HEK293T (cell line): ENCODE measurements around the gene PKP1.

Source experiments
- CTBP1 ChIP-seq: fragments of 450-650 bp; IDR thresholded peaks from 2 replicates; pipeline ENCODE4 v1.6.1; 2016; ENCODE audit warnings: borderline replicate concordance
- FOXK2 ChIP-seq: fragments of 450-650 bp; IDR thresholded peaks from 2 replicates; pipeline ENCODE4 v1.6.1; 2016; ENCODE audit warnings: mild to moderate bottlenecking
- FOXM1 ChIP-seq: fragments of 450-650 bp; IDR thresholded peaks from 2 replicates; pipeline ENCODE4 v1.6.1; 2017; ENCODE audit warnings: mild to moderate bottlenecking, borderline replicate concordance
- L3MBTL2 ChIP-seq: fragments of 450-650 bp; conservative IDR thresholded peaks from 2 replicates; pipeline ENCODE4 v1.6.1; 2016; ENCODE audit warnings: mild to moderate bottlenecking
- SP1 ChIP-seq: fragments of 450-650 bp; IDR thresholded peaks from 2 replicates; pipeline ENCODE4 v1.6.1; 2017

DNA sequence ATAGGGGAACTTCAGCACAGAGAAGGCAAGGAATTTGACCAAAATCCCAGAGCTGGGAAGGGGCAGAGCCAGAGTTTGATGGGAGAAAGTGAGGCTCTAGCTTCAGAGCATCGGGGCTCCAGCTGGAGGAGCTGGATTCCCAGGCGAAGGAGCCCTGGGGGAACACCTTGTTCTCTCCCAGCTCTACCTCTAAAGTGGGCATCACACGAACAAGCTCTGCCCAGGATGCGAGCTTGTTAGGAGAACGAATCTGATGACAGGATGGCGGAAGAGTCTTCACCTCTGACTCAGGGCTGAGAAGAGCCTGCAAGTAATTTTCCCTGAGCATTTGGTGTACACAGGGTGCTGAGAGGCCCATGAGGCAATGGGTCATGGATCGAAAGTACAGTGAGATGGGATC is 72.2 kb downstream of the PKP1 start:
- TF ChIP-seq CTBP1 (no peak), L3MBTL2 (no peak), FOXK2 (no peak), SP1 (no peak), FOXM1 (no peak)
